NCI-H1105 (cell line): Measurements from ENCODE around the gene CYP19A1.

Experiments used
- DNase-seq: peaks from one replicate; lab custom pipeline; 2025; lab: John Stamatoyannopoulos, UW

Gene CYP19A1

GRCh38 chr15:51359981-51360380 lies 21.6 kb upstream of the CYP19A1 start:
- DNase-seq, result no peak

GRCh38 chr15:51356983-51357382 lies 18.6 kb upstream of the CYP19A1 start:
- no peak for DNase-seq

- DNase-seq, result no peak
These were observed 17.8 kb upstream of the CYP19A1 start for GRCh38 chr15:51356147-51356546.

- DNase-seq, result no peak
These were observed 16.7 kb upstream of the CYP19A1 start for GRCh38 chr15:51355096-51355495.

- DNase-seq, result no peak
These were observed 15.6 kb upstream of the CYP19A1 start for GRCh38 chr15:51353976-51354375.

- no peak for DNase-seq
These were observed 12.3 kb upstream of the CYP19A1 start for GRCh38 chr15:51350723-51351122.

DNA sequence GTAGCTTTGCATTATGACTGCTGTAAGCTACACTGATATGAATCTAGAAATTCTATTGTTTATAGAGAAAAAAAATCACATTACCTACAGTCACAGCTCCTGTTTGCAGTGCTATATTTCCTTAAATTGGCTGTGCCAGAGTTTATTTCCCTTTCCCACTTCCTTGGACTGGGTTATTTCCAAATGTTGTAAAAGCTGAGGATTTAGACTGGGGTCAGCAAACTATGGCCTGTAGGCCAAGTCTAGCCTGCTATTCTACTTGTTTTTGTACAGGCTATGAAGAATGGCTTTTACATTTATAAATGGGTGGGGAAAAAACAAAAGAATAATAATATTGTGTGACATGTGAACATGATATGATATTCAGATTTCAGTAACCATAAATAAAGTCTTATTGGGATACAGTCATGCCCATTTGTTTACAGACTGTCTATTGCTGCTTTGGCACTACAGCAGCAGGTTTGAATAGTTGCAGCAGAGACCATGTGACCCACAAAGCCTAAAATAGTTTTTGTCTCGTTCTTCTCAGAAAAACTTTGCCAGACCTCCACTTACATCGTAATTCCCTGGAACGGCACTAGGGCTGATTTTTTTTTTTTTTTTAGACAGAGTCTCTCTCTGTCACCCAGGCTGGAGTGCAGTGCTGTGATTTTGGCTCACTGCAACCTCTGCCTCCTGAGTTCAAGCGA lies 10.9 kb upstream of the CYP19A1 start:
- no peak for DNase-seq

DNA sequence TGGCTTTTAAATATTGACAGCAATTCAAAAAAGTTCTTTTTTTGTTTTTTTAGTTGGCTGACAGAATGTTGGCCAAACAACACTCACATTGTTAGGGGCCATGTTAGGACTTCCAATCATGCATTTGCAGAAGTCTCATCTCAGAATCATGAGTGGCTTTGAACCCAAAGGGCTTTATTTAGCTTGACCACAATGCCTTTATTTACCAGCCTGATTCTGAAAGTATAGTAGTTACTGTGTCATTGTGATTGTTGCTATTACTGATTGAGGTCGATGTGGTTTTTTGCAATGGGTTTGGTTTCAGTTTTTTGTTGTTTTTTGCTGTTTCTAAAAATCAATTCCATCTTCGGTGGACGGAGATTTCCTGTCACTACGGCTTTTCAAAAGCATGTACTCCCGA lies 10.3 kb upstream of the CYP19A1 start:
- DNase-seq, result no peak

GRCh38 chr15:51346136-51346535 lies 7.7 kb upstream of the CYP19A1 start:
- DNase-seq, result no peak

GRCh38 chr15:51343466-51343865 lies 5.1 kb upstream of the CYP19A1 start:
- DNase-seq, result no peak

DNA sequence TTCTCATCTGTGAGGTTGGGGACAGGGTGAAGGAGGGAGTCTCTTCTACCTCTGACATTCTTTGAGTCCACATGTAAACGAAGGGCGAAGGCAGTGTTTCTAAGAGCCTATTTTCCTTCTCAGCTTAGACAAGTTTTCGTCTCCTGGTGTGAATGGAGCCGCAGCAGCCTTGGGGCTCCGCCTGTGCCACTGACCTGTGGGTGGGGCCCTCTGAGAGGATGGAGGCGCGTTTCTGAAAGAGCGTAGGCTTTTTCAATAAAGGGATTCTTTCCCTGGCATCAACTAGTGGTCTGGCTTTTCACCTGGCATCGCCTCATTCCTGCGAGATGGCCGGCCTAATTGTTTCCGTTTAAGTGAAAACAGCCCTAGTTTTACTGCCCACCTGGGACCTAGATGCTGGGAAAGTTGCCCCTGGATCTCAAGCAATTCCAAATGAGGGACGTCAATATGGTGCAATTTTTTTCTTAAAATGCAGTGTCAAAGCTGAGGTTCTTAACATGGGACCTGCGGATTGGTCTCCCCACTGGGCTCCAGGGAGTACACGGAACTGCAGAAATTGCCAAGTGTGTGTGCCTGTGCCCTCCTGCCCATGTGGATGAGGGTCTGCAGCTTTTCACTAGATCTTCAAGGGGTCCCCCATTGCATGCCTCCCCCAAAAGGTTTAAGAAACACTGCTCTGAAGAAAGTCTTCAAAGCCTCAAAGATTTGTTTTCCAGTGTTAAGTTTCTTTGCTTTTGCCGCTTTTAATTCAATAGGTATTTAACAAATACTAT lies 4.0 kb upstream of the CYP19A1 start:
- DNase-seq, result no peak

- no peak for DNase-seq
These were observed 3.2 kb upstream of the CYP19A1 start, which contains the start of gene GLDN for GRCh38 chr15:51341366-51342226. Gene GLDN, plus strand, starts transcription at chr15:51341655. Its CDS starts 30 bp downstream, at chr15:51341685.

- DNase-seq, result no peak
These were observed 2.6 kb downstream of the CYP19A1 start for GRCh38 chr15:51335538-51336410.

DNA sequence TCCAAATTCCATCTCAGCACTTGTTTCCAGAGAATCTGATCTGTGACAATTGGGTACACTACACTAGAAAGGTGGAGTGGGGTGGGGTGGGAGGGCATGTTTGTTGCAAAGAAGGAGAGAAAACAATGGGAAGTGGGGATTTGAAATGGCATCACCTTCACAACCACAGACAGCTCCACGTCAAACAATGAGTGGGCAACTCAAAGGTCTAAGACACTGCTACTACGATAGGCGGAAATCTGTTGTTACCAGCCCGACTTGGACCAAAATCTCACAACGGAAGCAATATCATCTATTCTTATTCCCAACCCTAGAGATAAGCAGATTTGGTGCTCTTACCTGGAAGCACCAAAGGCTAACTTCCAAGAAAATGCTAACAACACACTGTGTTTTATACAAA lies 3.3 kb downstream of the CYP19A1 start:
- no peak for DNase-seq

DNA sequence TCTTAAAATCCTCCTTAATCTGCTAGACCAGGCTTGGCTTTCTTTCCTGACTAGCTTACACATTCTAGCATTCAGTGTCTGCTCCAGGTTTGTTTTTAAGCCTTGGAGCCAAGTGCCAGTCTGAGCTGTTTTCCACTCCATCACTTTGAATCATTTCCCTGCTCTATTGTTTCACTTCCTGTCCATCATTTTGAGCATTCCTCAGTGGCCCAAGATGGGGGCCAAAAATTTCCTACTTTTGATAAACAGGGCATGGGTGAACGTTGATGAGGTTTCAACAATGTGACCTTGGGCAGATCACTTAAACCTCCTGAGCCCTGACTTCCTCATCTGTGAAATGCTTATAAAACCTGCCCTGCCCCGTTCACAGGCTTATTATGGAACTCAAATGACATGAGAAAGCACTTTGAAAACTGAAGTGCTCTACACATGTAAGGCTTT lies 4.4 kb downstream of the CYP19A1 start:
- DNase-seq, result no peak

- no peak for DNase-seq
These were observed 4.8 kb downstream of the CYP19A1 start for GRCh38 chr15:51333571-51333970.

DNA sequence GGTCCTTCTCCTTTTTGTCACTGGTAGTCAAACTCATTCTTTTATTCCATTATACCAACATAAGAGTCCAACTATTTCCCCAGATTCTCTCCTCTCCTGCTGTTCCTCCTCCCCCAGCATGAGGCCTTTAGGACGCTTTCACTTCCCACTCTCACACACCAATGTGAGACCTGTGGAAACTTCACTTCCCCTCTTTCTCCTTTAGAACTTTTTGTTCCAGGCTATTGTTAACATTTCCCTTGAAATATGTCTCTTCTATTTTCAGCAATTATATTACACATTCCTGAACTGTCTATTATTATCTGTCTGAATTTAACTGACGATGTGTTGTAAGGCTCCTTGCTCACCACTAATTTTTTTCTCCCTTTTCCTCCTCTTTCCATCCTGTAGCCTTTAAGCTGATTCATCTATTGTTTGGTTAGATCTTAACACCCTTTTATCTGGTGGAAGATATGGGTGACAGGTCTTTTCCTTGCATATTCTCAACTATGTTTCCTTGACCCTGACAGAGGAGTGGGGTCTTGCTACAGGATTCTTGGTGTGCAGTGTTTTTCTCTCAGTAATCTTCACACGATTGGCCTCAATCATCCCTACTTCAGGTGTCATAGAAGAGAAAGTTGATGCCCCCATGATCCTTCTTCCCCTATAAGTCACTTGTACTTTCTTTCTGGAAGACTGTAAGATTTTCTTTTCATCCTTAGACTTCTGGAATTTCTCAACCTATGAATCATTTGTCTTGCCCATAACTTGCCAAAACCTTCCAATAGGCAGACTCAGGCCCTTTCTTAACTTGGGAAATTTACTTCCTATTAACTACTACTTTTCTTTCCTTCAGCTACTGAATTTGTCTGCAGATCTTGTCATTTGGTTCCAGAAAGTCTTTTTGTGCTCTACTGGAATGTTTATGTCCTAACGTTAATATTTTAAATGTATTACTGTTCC lies 5.9 kb downstream of the CYP19A1 start:
- no peak for DNase-seq

- no peak for DNase-seq
These were observed 7.3 kb downstream of the CYP19A1 start for GRCh38 chr15:51331141-51331540.

- no peak for DNase-seq
These were observed 9.5 kb downstream of the CYP19A1 start for GRCh38 chr15:51328926-51329325.

DNA sequence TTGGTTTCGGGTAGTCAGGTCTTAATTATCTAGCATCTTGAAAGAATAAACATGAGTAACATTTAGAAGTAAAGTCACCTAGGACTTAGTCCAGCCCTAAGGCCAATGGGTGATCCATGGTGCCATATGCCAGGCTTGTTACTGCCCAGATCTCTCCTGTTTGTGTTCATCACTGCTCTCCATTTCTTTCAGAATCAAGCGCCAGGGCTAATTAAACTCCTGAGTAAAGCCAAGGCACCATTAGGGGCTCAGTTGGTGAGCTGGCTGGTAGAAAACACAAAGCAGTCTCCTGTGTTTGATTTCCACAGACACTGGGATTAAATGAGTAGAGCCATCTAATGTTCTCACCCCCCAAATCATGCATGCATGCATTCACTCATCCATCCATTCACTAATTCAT lies 11.3 kb downstream of the CYP19A1 start:
- DNase-seq, result no peak
